ENCODE data around the gene SMNDC1.

DNA sequence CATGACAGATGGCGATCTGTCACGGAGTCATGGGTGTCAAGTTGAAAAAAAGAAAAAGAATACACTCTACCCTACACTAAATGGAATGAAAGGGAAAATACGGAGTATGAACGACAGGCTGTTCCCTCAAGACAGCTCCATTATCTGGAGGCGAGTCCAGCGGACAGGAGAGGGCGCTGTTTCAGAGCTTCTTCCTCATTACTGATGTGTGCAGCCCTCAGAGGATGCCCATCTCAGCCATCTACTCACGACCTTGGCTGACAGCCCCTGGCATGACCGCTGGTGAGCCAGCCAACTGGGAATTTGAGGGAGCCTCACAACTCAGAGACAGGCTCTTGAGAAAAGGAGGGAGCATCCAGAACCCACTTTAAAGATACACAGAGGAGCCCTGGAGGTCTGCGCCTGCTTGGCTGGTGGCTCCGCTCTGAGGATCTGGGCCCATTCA, 49.6 kb upstream of the SMNDC1 start:
- TF ChIP-seq, protein P1, sequence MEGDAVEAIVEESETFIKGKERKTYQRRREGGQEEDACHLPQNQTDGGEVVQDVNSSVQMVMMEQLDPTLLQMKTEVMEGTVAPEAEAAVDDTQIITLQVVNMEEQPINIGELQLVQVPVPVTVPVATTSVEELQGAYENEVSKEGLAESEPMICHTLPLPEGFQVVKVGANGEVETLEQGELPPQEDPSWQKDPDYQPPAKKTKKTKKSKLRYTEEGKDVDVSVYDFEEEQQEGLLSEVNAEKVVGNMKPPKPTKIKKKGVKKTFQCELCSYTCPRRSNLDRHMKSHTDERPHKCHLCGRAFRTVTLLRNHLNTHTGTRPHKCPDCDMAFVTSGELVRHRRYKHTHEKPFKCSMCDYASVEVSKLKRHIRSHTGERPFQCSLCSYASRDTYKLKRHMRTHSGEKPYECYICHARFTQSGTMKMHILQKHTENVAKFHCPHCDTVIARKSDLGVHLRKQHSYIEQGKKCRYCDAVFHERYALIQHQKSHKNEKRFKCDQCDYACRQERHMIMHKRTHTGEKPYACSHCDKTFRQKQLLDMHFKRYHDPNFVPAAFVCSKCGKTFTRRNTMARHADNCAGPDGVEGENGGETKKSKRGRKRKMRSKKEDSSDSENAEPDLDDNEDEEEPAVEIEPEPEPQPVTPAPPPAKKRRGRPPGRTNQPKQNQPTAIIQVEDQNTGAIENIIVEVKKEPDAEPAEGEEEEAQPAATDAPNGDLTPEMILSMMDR (IDR thresholded peaks at IDR 0.05; ENCODE audit: low read length) = peak; percentile 90
- TF ChIP-seq EZH2phosphoT487 (IDR thresholded peaks at IDR 0.05; ENCODE audit: low read length) = no peak

Data from MM.1S (cell line).